IMR-90 (cell line): ENCODE data around the gene FMN2. TPM values are rescaled to one million over a fixed set of nuclear protein-coding genes. Genes with fewer than 3 reads are reported as not detected.

ENCODE experiments used
- ATAC-seq: fragments of 200-7000 bp; cut with Tn5 transposase; 2 replicates; pipeline ENCODE4 v1.9.1; 2020; ENCODE audit warnings: low read depth, mild to moderate bottlenecking, moderate library complexity
- BruUV-seq: library from RNA; stranded (reverse); fragments of 400-500 nt; replicated peaks from 2 replicates; lab custom pipeline; 2021; lab: Mats Ljungman, UMichigan
- CTCF ChIA-PET: fragments of 300-600 bp; formaldehyde crosslinking; extraction: SDS; loops from one replicate; lab custom pipeline; 2021; ENCODE audit warnings: antibody characterized with exemption; lab: Yijun Ruan, JAX
- POLR2A ChIA-PET: fragments of 300-600 bp; sonication (Branson Sonifier 250); formaldehyde crosslinking; loops from one replicate; lab custom pipeline; 2022; ENCODE audit warnings: antibody characterized with exemption; ENCODE audit not compliant: unreplicated experiment; lab: Charles Lee
- DNase-seq: peaks from one replicate; pipeline ENCODE4 v3.0.0; 2013
- H2AFZ ChIP-seq: replicated peaks from 2 replicates; pipeline ENCODE3; 2013; ENCODE audit warnings: low read length, mild to moderate bottlenecking; ENCODE audit not compliant: poor library complexity
- H2AK5ac ChIP-seq: 2 replicates; pipeline ENCODE4 v1.6.1; 2013; ENCODE audit warnings: low read depth, low read length, inconsistent platforms
- H2AK9ac ChIP-seq: replicated peaks from 2 replicates; pipeline ENCODE3; 2013; ENCODE audit warnings: mild to moderate bottlenecking, low read depth, low read length, moderate library complexity; ENCODE audit not compliant: poor library complexity
- H2BK120ac ChIP-seq: 2 replicates; pipeline ENCODE4 v1.6.1; 2013; ENCODE audit warnings: low read depth, low read length, inconsistent platforms
- H2BK15ac ChIP-seq: 3 replicates; pipeline ENCODE4 v1.6.1; 2013; ENCODE audit warnings: low read depth, low read length, inconsistent platforms
- H2BK20ac ChIP-seq: 2 replicates; pipeline ENCODE4 v1.6.1; 2013; ENCODE audit warnings: low read depth, mild to moderate bottlenecking, inconsistent platforms, low read length, moderate library complexity
- H2BK5ac ChIP-seq: 2 replicates; pipeline ENCODE4 v1.6.1; 2013; ENCODE audit warnings: mild to moderate bottlenecking, low read depth, low read length, inconsistent platforms; ENCODE audit not compliant: poor library complexity, severe bottlenecking
- H3K14ac ChIP-seq: replicated peaks from 2 replicates; pipeline ENCODE4 v1.6.1; 2013; ENCODE audit warnings: low read depth, low read length, inconsistent platforms
- H3K18ac ChIP-seq: 2 replicates; pipeline ENCODE4 v1.6.1; 2013; ENCODE audit warnings: low read depth, low read length, control low read depth
- H3K23ac ChIP-seq: 2 replicates; pipeline ENCODE4 v1.6.1; 2013; ENCODE audit warnings: low read depth, low read length, inconsistent platforms
- H3K27ac ChIP-seq: 2 replicates; pipeline ENCODE4 v1.5.1; 2013; ENCODE audit warnings: mild to moderate bottlenecking, control low read depth, low read length; ENCODE audit not compliant: insufficient read depth
- H3K27me3 ChIP-seq: 2 replicates; pipeline ENCODE4 v1.6.1; 2013; ENCODE audit warnings: low read length; ENCODE audit not compliant: control insufficient read depth, insufficient read depth
- H3K36me3 ChIP-seq: 2 replicates; pipeline ENCODE4 v1.6.1; 2013; ENCODE audit warnings: low read length, mixed read lengths; ENCODE audit not compliant: control insufficient read depth, insufficient read depth
- H3K4ac ChIP-seq: 2 replicates; pipeline ENCODE4 v1.6.1; 2013; ENCODE audit warnings: low read depth, low read length, inconsistent platforms
- H3K4me1 ChIP-seq: 2 replicates; pipeline ENCODE4 v1.6.1; 2013; ENCODE audit warnings: low read length, mixed read lengths; ENCODE audit not compliant: control insufficient read depth, insufficient read depth
- H3K4me2 ChIP-seq: 2 replicates; pipeline ENCODE4 v1.6.1; 2013; ENCODE audit warnings: low read depth, mild to moderate bottlenecking, control low read depth, low read length, moderate library complexity
- H3K4me3 ChIP-seq: 2 replicates; pipeline ENCODE4 v1.5.1; 2013; ENCODE audit warnings: low read depth, mild to moderate bottlenecking, control low read depth, low read length, moderate library complexity; ENCODE audit not compliant: insufficient read depth
- H3K56ac ChIP-seq: 2 replicates; pipeline ENCODE4 v1.6.1; 2013; ENCODE audit warnings: low read length, inconsistent platforms; ENCODE audit not compliant: insufficient read depth; ENCODE audit errors: extremely low read depth
- H3K79me1 ChIP-seq, 2 experiments: 2 replicates each; pipeline ENCODE4 v1.6.1; 2013; ENCODE audit warnings: low read length in 2 of 2, inconsistent platforms in 1 of 2, low read depth in 1 of 2
- H3K9ac ChIP-seq: 2 replicates; pipeline ENCODE4 v1.6.1; 2013; ENCODE audit warnings: low read depth, low read length, control low read depth
- H3K9me1 ChIP-seq: 2 replicates; pipeline ENCODE4 v1.6.1; 2013; ENCODE audit warnings: low read length, inconsistent platforms; ENCODE audit not compliant: insufficient read depth
- H3K9me3 ChIP-seq: 2 replicates; pipeline ENCODE4 v1.6.1; 2013; ENCODE audit warnings: low read length; ENCODE audit not compliant: control insufficient read depth, insufficient read depth
- H4K20me1 ChIP-seq: 2 replicates; pipeline ENCODE4 v1.6.1; 2013; ENCODE audit warnings: low read length, inconsistent platforms; ENCODE audit not compliant: insufficient read depth
- H4K5ac ChIP-seq: 2 replicates; pipeline ENCODE4 v1.6.1; 2013; ENCODE audit warnings: mild to moderate bottlenecking, low read depth, low read length, control low read depth
- H4K8ac ChIP-seq, 2 experiments: 2 replicates each; pipeline ENCODE4 v1.6.1; 2013; ENCODE audit warnings: low read depth in 2 of 2, low read length in 2 of 2, control low read depth in 1 of 2, inconsistent platforms in 1 of 2
- H4K91ac ChIP-seq: 2 replicates; pipeline ENCODE4 v1.6.1; 2013; ENCODE audit warnings: low read depth, low read length, inconsistent platforms; ENCODE audit not compliant: insufficient read depth
- BHLHE40 ChIP-seq: fragments of 150-350 bp; IDR thresholded peaks from 2 replicates; pipeline ENCODE4 v1.6.1; 2016; ENCODE audit warnings: mild to moderate bottlenecking, low read depth, low read length
- CEBPB ChIP-seq: IDR thresholded peaks from 2 replicates; pipeline ENCODE4 v1.6.1; 2012; ENCODE audit warnings: low read depth, low read length, improper control_type of control experiment
- CHD1 ChIP-seq: IDR thresholded peaks from 2 replicates; pipeline ENCODE4 v1.6.1; 2012; ENCODE audit warnings: low read depth, low read length, improper control_type of control experiment
- CTCF ChIP-seq: conservative IDR thresholded peaks from 2 replicates; pipeline ENCODE4 v1.5.1; 2012; ENCODE audit warnings: mild to moderate bottlenecking, low read depth, low read length, improper control_type of control experiment
- ELK1 ChIP-seq: fragments of 150-350 bp; IDR thresholded peaks from 2 replicates; pipeline ENCODE4 v1.6.1; 2016; ENCODE audit warnings: low read depth, mild to moderate bottlenecking, low read length, moderate library complexity, borderline replicate concordance
- FOS ChIP-seq: fragments of 150-350 bp; IDR thresholded peaks from 2 replicates; pipeline ENCODE4 v1.6.1; 2016; ENCODE audit warnings: low read depth, low read length
- MAFK ChIP-seq: IDR thresholded peaks from 2 replicates; pipeline ENCODE4 v1.6.1; 2012; ENCODE audit warnings: low read depth, low read length, improper control_type of control experiment
- MAZ ChIP-seq: IDR thresholded peaks from 2 replicates; pipeline ENCODE4 v1.6.1; 2012; ENCODE audit warnings: low read depth, mild to moderate bottlenecking, low read length, improper control_type of control experiment, moderate library complexity, borderline replicate concordance
- MXI1 ChIP-seq: IDR thresholded peaks from 2 replicates; pipeline ENCODE4 v1.6.1; 2012; ENCODE audit warnings: low read depth, mild to moderate bottlenecking, low read length, moderate library complexity, borderline replicate concordance
- NFE2L2 ChIP-seq: fragments of 150-350 bp; IDR thresholded peaks from 2 replicates; pipeline ENCODE4 v1.6.1; 2016; ENCODE audit warnings: low read depth, mild to moderate bottlenecking, low read length
- POLR2A ChIP-seq: IDR thresholded peaks from 2 replicates; pipeline ENCODE4 v1.6.1; 2012; ENCODE audit warnings: mild to moderate bottlenecking, low read depth, low read length
- RAD21 ChIP-seq: IDR thresholded peaks from 2 replicates; pipeline ENCODE4 v1.6.1; 2012; ENCODE audit warnings: low read length, improper control_type of control experiment
- RCOR1 ChIP-seq: IDR thresholded peaks from 2 replicates; pipeline ENCODE4 v1.6.1; 2012; ENCODE audit warnings: mild to moderate bottlenecking, low read length, improper control_type of control experiment; ENCODE audit not compliant: insufficient replicate concordance
- RFX5 ChIP-seq: IDR thresholded peaks from 2 replicates; pipeline ENCODE4 v1.8.0; 2012; ENCODE audit warnings: low read depth, mild to moderate bottlenecking, low read length, moderate library complexity
- SMC3 ChIP-seq: fragments of 150-350 bp; IDR thresholded peaks from 2 replicates; pipeline ENCODE4 v1.6.1; 2016; ENCODE audit warnings: low read depth, mild to moderate bottlenecking, antibody characterized with exemption, low read length, moderate library complexity
- USF2 ChIP-seq: fragments of 150-350 bp; IDR thresholded peaks from 2 replicates; pipeline ENCODE4 v1.6.1; 2017; ENCODE audit warnings: mild to moderate bottlenecking, antibody characterized with exemption, low read length, low read depth
- WGBS, 2 experiments: methylation state at CpG; one replicate each; pipeline versions ENCODE4 v1.1.5 to v1.1.7; 2013; ENCODE audit warnings: missing lambda C conversion rate in 2 of 2; ENCODE audit not compliant: insufficient read length in 1 of 2; ENCODE audit errors: extremely low coverage in 2 of 2; 5-methylcytosine and 5-hydroxymethylcytosine counted together
- dilution Hi-C: fragments of 300-500 bp; cut with HindIII; formaldehyde crosslinking; loops from one replicate; pipeline ENCODE4 v1.14.3; 2018; ENCODE audit warnings: low sequenced_read_pairs; ENCODE audit not compliant: unreplicated experiment
- in situ Hi-C: fragments of 300-500 bp; cut with MboI; formaldehyde crosslinking; loops from 3 replicates; pipeline ENCODE4 v1.14.3; 2019; ENCODE audit warnings: low sequenced_read_pairs, inconsistent platforms, mixed read lengths
- intact Hi-C: fragments of 100-400 bp; cut with micrococcal nuclease; formaldehyde crosslinking; loops from 2 replicates; pipeline ENCODE4 v1.10.0; 2022
- polyA plus RNA-seq, 3 experiments: library from polyadenylated mRNA; depleted of rRNA; stranded (reverse); fragments of >200 nt; gene quantifications; 2 replicates each; pipeline ENCODE4 v1.2.3, GENCODE V29; 2012; ENCODE audit warnings: low replicate concordance in 1 of 3
- total RNA-seq: library from RNA; depleted of rRNA; stranded (reverse); fragments of >200 nt; gene quantifications from 2 replicates; pipeline ENCODE4 v1.2.3, GENCODE V29; 2012

Gene FMN2
- total and polyA plus RNA-seq, 2 of the 4 experiments (the other 2 are of a cell fraction) = 29.0 to 35.8 TPM

GRCh38 chr1:240308096-240308495 lies 216.4 kb downstream of the FMN2 start:
- CTCF ChIA-PET = no interaction called here

More at GRCh38 chr1:240308096-240308495, 216.4 kb downstream of the FMN2 start:
- Histone ChIP-seq H3K14ac (peak overlapping the region; percentile 79), H4K8ac (peak overlapping the region; percentile 15 to 96; a peak in 3 of 4 replicates), H3K4me2 (peak overlapping the region; percentile 84), H3K56ac (peak overlapping the region; percentile 20), H3K4ac (peak overlapping the region; percentile 98), H3K27ac (peak overlapping the region; percentile 34; the same call in 1 of the 2 replicates), H3K79me1 (peaks cover 22 to 45% of the 10 kb centered on the region in 2 experiments), H2BK5ac (peak overlapping the region; percentile 59), H2AFZ (no peak overlapping the region), H3K18ac (peak overlapping the region; percentile 24; the same call in 1 of the 2 replicates), H4K91ac (peak overlapping the region; percentile 83), H3K36me3 (0 out of 2 replicates have a peak, but pooled peaks cover 1% of the 10 kb centered on the region), H3K27me3 (no peaks in the 10 kb centered on the region), H2AK5ac (peak overlapping the region; percentile 62; the same call in 1 of the 2 replicates), H2BK15ac (peak overlapping the region; percentile 81), H3K4me1 (peaks cover 18% of the 10 kb centered on the region), H3K23ac (peak overlapping the region; percentile 80; the same call in 1 of the 2 replicates), H4K5ac (peak overlapping the region; percentile 73), H3K4me3 (no peak overlapping the region), H2BK20ac (peak overlapping the region; percentile 90), H3K9me3 (no peaks in the 10 kb centered on the region; the same call in 1 of the 2 replicates), H4K20me1 (no peaks in the 10 kb centered on the region), H2BK120ac (peak overlapping the region; percentile 92), H2AK9ac (peak overlapping the region; percentile 76), H3K9me1 (peaks cover 14% of the 10 kb centered on the region), H3K9ac (no peak overlapping the region)
- WGBS, 2 experiments = 100% methylated on average over 1 of the region's 3 CpGs; no CpG with 5 or more reads in 1 of the 2 experiments
- in situ Hi-C loops = no loop called here
- DNase-seq (no peak), ATAC-seq (no peak)
- POLR2A ChIA-PET = no interaction called here
- dilution Hi-C loops = no loop called here
- no peak for TF ChIP-seq RAD21
- TF ChIP-seq MXI1 = no peak
- TF ChIP-seq CTCF = no peak
- no peak for TF ChIP-seq NFE2L2
- no peak for TF ChIP-seq USF2
- TF ChIP-seq MAFK = no peak
- TF ChIP-seq MAZ = no peak
- TF ChIP-seq CEBPB = no peak
- TF ChIP-seq RCOR1 = no peak
- TF ChIP-seq ELK1 = no peak
- TF ChIP-seq SMC3 = no peak
- TF ChIP-seq FOS = no peak
- TF ChIP-seq BHLHE40 = no peak
- no peak for TF ChIP-seq CHD1
- no peak for TF ChIP-seq POLR2A
- no peak for TF ChIP-seq RFX5
- no TSS peak for BruUV-seq
- intact Hi-C loops = no loop called here
